ENCODE results near the gene TAB2. TPM values are rescaled to one million over a fixed set of nuclear protein-coding genes. Genes with fewer than 3 reads are reported as not detected.

Gene TAB2
- total and polyA plus RNA-seq, 8 donors: 49.3 to 103 (median 86.5) TPM

GRCh38 chr6:149414009-149414408 is 96.5 kb downstream of the TAB2 start:
- H3K4me3 ChIP-seq: no peak overlapping the region
- no peak for DNase-seq

GRCh38 chr6:149414821-149415220 is 97.3 kb downstream of the TAB2 start:
- peaks cover 0 to 15% of the 10 kb centered on the region in 2 donors for H3K36me3 ChIP-seq
- H3K4me1 ChIP-seq: no peaks in the 10 kb centered on the region
- no peak overlapping the region for H3K27ac ChIP-seq
- intact Hi-C loops (cut with DNase I): no loop called here
- H3K27me3 ChIP-seq: no peaks in the 10 kb centered on the region
- no peak for TF ChIP-seq CTCF (IDR thresholded peaks at IDR 0.05)
- DNase-seq (no peak), ATAC-seq (no peak)
- H3K9me3 ChIP-seq: no peaks in the 10 kb centered on the region
- no peak overlapping the region for H3K4me3 ChIP-seq

More at GRCh38 chr6:149414009-149414408, 96.5 kb downstream of the TAB2 start:
- Histone ChIP-seq H3K9me3 (no peaks in the 10 kb centered on the region), H3K36me3 (peaks cover 0 to 23% of the 10 kb centered on the region in 2 donors), H3K27ac (no peak overlapping the region), H3K27me3 (no peaks in the 10 kb centered on the region), H3K4me1 (no peaks in the 10 kb centered on the region)
- ATAC-seq: peak; percentile 91
- no peak for TF ChIP-seq CTCF (IDR thresholded peaks at IDR 0.05)
- intact Hi-C loops (cut with DNase I): no loop called here

- Histone ChIP-seq H3K36me3 (no peaks in the 10 kb centered on the region), H3K4me3 (no peak overlapping the region), H3K4me1 (peaks cover 7 to 12% of the 10 kb centered on the region in 2 donors), H3K9me3 (no peaks in the 10 kb centered on the region), H3K27ac (no peak overlapping the region), H3K27me3 (no peaks in the 10 kb centered on the region)
- DNase-seq (no peak), ATAC-seq (no peak)
- intact Hi-C loops (cut with DNase I): no loop called here
- TF ChIP-seq CTCF (IDR thresholded peaks at IDR 0.05): no peak
These were observed 102.3 kb downstream of the TAB2 start for GRCh38 chr6:149419696-149420404.

- DNase-seq (no peak), ATAC-seq (no peak)
- Histone ChIP-seq H3K27ac (no peak overlapping the region), H3K9me3 (no peaks in the 10 kb centered on the region), H3K36me3 (no peaks in the 10 kb centered on the region), H3K4me1 (peaks cover 7 to 12% of the 10 kb centered on the region in 2 donors), H3K27me3 (no peaks in the 10 kb centered on the region), H3K4me3 (no peak overlapping the region)
- intact Hi-C loops (cut with DNase I): no loop called here
- no peak for TF ChIP-seq CTCF (IDR thresholded peaks at IDR 0.05)
These were observed 103.6 kb downstream of the TAB2 start for GRCh38 chr6:149421132-149421531.

- Histone ChIP-seq H3K9me3 (no peaks in the 10 kb centered on the region), H3K27ac (no peak overlapping the region), H3K36me3 (no peaks in the 10 kb centered on the region), H3K27me3 (no peaks in the 10 kb centered on the region), H3K4me3 (no peak overlapping the region), H3K4me1 (peaks cover 7 to 12% of the 10 kb centered on the region in 2 donors)
- intact Hi-C loops (cut with DNase I): no loop called here
- DNase-seq: no peak
- no peak for TF ChIP-seq CTCF (IDR thresholded peaks at IDR 0.05)
- ATAC-seq: no peak
These were observed 105.1 kb downstream of the TAB2 start for GRCh38 chr6:149422581-149422980.

All from left lung (tissue), 10 donors.